Activated CD8-positive, alpha-beta memory T cell treated with anti-CD3 and anti-CD28 coated beads, Interleukin-2, amount 50 U/mL, for 4 hours (primary cell): ENCODE data around the gene TRIP10.

Experiments
- DNase-seq: peaks from one replicate; pipeline ENCODE4 v3.0.0-alpha.2; 2020

The TRIP10 gene

GRCh38 chr19:6712231-6712630, 27.2 kb upstream of the TRIP10 start:
- no peak for DNase-seq

GRCh38 chr19:6712692-6713670, 26.5 kb upstream of the TRIP10 start:
- DNase-seq: no peak

- no peak for DNase-seq
Measured at GRCh38 chr19:6713773-6714692, 25.4 kb upstream of the TRIP10 start.

- no peak for DNase-seq
Measured at GRCh38 chr19:6714749-6715555, 24.5 kb upstream of the TRIP10 start.

GRCh38 chr19:6716610-6716970, 22.9 kb upstream of the TRIP10 start:
- no peak for DNase-seq

- DNase-seq: no peak
Measured at GRCh38 chr19:6717036-6717435, 22.4 kb upstream of the TRIP10 start.

GRCh38 chr19:6717441-6717971, 22.0 kb upstream of the TRIP10 start:
- DNase-seq: no peak

GRCh38 chr19:6718111-6718740, 21.3 kb upstream of the TRIP10 start:
- no peak for DNase-seq

- DNase-seq: no peak
Measured at GRCh38 chr19:6718741-6719539, 20.5 kb upstream of the TRIP10 start.

GRCh38 chr19:6719540-6719861, 20.0 kb upstream of the TRIP10 start:
- DNase-seq: no peak

- DNase-seq: no peak
Measured at GRCh38 chr19:6719992-6720368, 19.5 kb upstream of the TRIP10 start.

GRCh38 chr19:6720369-6721137, 18.9 kb upstream of the TRIP10 start, which contains the start of gene C3:
Gene C3, minus strand, starts transcription at chr19:6720650. Its CDS starts 61 bp downstream, at chr19:6720589.
- no peak for DNase-seq

GRCh38 chr19:6721138-6721474, 18.4 kb upstream of the TRIP10 start:
- DNase-seq: no peak

GRCh38 chr19:6721773-6722172, 17.7 kb upstream of the TRIP10 start:
- DNase-seq: no peak

- no peak for DNase-seq
Measured at GRCh38 chr19:6723108-6723618, 16.3 kb upstream of the TRIP10 start.

GRCh38 chr19:6723738-6724137, 15.7 kb upstream of the TRIP10 start:
- no peak for DNase-seq

GRCh38 chr19:6724631-6725492, 14.6 kb upstream of the TRIP10 start:
- no peak for DNase-seq

GRCh38 chr19:6725513-6726231, 13.8 kb upstream of the TRIP10 start:
- no peak for DNase-seq

GRCh38 chr19:6728346-6728745, 11.1 kb upstream of the TRIP10 start:
- no peak for DNase-seq
